Trophoblast cell (in vitro differentiated cells and primary cell): ENCODE measurements around the gene DLK2.

Experiments used
- DNase-seq, 2 donors: peaks; one replicate each; pipeline ENCODE4 v3.0.0-alpha.2; 2016
- H2AFZ ChIP-seq: 2 replicates; pipeline ENCODE4 v1.6.1; 2013; ENCODE audit warnings: low read length, moderate library complexity, mild to moderate bottlenecking; ENCODE audit not compliant: insufficient read depth, poor library complexity
- H2AK5ac ChIP-seq: 2 replicates; pipeline ENCODE4 v1.6.1; 2013; ENCODE audit warnings: mild to moderate bottlenecking, low read length
- H2BK120ac ChIP-seq: 2 replicates; pipeline ENCODE4 v1.6.1; 2013; ENCODE audit warnings: low read length, mild to moderate bottlenecking, moderate library complexity; ENCODE audit not compliant: insufficient read depth, poor library complexity
- H2BK12ac ChIP-seq: 2 replicates; pipeline ENCODE4 v1.6.1; 2013; ENCODE audit warnings: mild to moderate bottlenecking, low read length, moderate library complexity
- H2BK5ac ChIP-seq: 2 replicates; pipeline ENCODE4 v1.6.1; 2013; ENCODE audit warnings: low read length, low read depth, moderate library complexity, mild to moderate bottlenecking; ENCODE audit not compliant: poor library complexity
- H3K14ac ChIP-seq: 2 replicates; pipeline ENCODE4 v1.6.1; 2013; ENCODE audit warnings: mild to moderate bottlenecking, low read length
- H3K18ac ChIP-seq: 2 replicates; pipeline ENCODE4 v1.6.1; 2013; ENCODE audit warnings: mild to moderate bottlenecking, low read length
- H3K23ac ChIP-seq: 2 replicates; pipeline ENCODE4 v1.6.1; 2013; ENCODE audit warnings: low read length
- H3K27ac ChIP-seq: 2 replicates; pipeline ENCODE4 v1.5.1; 2013; ENCODE audit warnings: low read depth, mild to moderate bottlenecking, inconsistent platforms, low read length, moderate library complexity
- H3K27me3 ChIP-seq: 2 replicates; pipeline ENCODE4 v1.6.1; 2013; ENCODE audit warnings: inconsistent platforms, mild to moderate bottlenecking, low read length, moderate library complexity; ENCODE audit not compliant: insufficient read depth
- H3K36me3 ChIP-seq, 2 experiments: 1 replicate in 1 of 2; 2 replicates in 1 of 2; pipeline ENCODE4 v1.6.1; 2013; ENCODE audit warnings: low read length in 2 of 2, mild to moderate bottlenecking in 2 of 2, moderate library complexity in 1 of 2; ENCODE audit not compliant: insufficient read depth in 2 of 2, control insufficient read depth in 1 of 2
- H3K4ac ChIP-seq: 2 replicates; pipeline ENCODE4 v1.6.1; 2013; ENCODE audit warnings: low read depth, mild to moderate bottlenecking, low read length, moderate library complexity
- H3K4me1 ChIP-seq, 2 experiments: 1 replicate in 1 of 2; 2 replicates in 1 of 2; pipeline ENCODE4 v1.6.1; 2013; ENCODE audit warnings: low read length in 2 of 2, mild to moderate bottlenecking in 2 of 2, moderate library complexity in 1 of 2; ENCODE audit not compliant: insufficient read depth in 2 of 2, control insufficient read depth in 1 of 2
- H3K4me2 ChIP-seq: 2 replicates; pipeline ENCODE4 v1.6.1; 2013; ENCODE audit warnings: inconsistent platforms, mild to moderate bottlenecking, low read length, moderate library complexity
- H3K4me3 ChIP-seq: 2 replicates; pipeline ENCODE4 v1.5.1; 2013; ENCODE audit warnings: mild to moderate bottlenecking, low read depth, low read length, inconsistent platforms
- H3K79me1 ChIP-seq: one replicate; pipeline ENCODE4 v1.6.1; 2013; ENCODE audit warnings: low read length
- H3K79me2 ChIP-seq: 2 replicates; pipeline ENCODE4 v1.6.1; 2013; ENCODE audit warnings: low read length, mild to moderate bottlenecking; ENCODE audit not compliant: control insufficient read depth, insufficient read depth, poor library complexity
- H3K9ac ChIP-seq: 2 replicates; pipeline ENCODE4 v1.6.1; 2013; ENCODE audit warnings: mild to moderate bottlenecking, low read length
- H3K9me3 ChIP-seq: 2 replicates; pipeline ENCODE4 v1.6.1; 2013; ENCODE audit warnings: low read depth, mild to moderate bottlenecking, control low read depth, inconsistent platforms, low read length; ENCODE audit not compliant: insufficient read depth
- H4K12ac ChIP-seq: 2 replicates; pipeline ENCODE4 v1.6.1; 2013; ENCODE audit warnings: low read depth, mild to moderate bottlenecking, low read length, moderate library complexity
- H4K8ac ChIP-seq: 2 replicates; pipeline ENCODE4 v1.6.1; 2013; ENCODE audit warnings: low read depth, mild to moderate bottlenecking, low read length, moderate library complexity
- H4K91ac ChIP-seq: one replicate; pipeline ENCODE4 v1.6.1; 2013; ENCODE audit warnings: low read depth, mild to moderate bottlenecking, low read length, moderate library complexity
- WGBS: extraction: QIAGEN DNeasy Blood & Tissue Kit; methylation state at CpG from one replicate; pipeline ENCODE4 v1.1.7; 2013; ENCODE audit warnings: missing lambda C conversion rate; ENCODE audit not compliant: insufficient read length, insufficient coverage; ENCODE audit errors: extremely low coverage; 5-methylcytosine and 5-hydroxymethylcytosine counted together

Gene DLK2

DNA sequence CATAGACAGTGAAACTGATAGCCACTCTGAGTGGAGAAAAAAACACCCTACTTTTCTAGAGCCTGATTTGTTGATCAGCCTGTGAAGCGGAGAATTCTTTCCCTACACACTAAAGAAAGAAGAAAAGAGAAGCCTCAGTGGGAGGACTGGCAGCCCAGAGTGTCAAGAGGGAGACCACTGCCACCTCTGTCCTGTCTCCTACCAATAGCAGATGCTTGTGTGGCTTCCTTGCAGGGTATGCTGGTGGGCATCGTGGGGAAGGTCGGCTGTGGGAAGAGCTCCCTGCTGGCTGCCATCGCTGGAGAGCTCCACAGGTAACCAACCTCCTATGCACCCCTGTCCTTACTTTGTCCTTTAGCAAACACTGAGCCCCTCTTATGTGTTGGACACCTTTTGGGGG, 17.6 kb downstream of the DLK2 start:
- H3K4me3 ChIP-seq: no peak overlapping the region
- WGBS: no CpG with 5 or more reads among the region's 4 CpGs
- no peak overlapping the region for H3K23ac ChIP-seq
- H3K4ac ChIP-seq: no peak overlapping the region
- DNase-seq: no peak
- no peaks in the 10 kb centered on the region for H3K79me1 ChIP-seq
- no peaks in the 10 kb centered on the region for H3K27me3 ChIP-seq
- H3K36me3 ChIP-seq: peaks cover 31 to 50% of the 10 kb centered on the region in 2 experiments
- no peak overlapping the region for H4K8ac ChIP-seq
- H3K18ac ChIP-seq: no peak overlapping the region
- no peak overlapping the region for H2BK5ac ChIP-seq
- no peaks in the 10 kb centered on the region for H3K4me1 ChIP-seq
- no peak overlapping the region for H2AK5ac ChIP-seq
- H2BK12ac ChIP-seq: no peak overlapping the region
- H2BK120ac ChIP-seq: no peak overlapping the region
- no peak overlapping the region for H3K9ac ChIP-seq
- no peak overlapping the region for H3K14ac ChIP-seq
- no peak overlapping the region for H3K4me2 ChIP-seq
- H2AFZ ChIP-seq: no peak overlapping the region
- no peak overlapping the region for H4K91ac ChIP-seq
- H3K9me3 ChIP-seq: no peaks in the 10 kb centered on the region
- H3K27ac ChIP-seq: no peak overlapping the region
- no peak overlapping the region for H4K12ac ChIP-seq
- no peaks in the 10 kb centered on the region for H3K79me2 ChIP-seq

DNA sequence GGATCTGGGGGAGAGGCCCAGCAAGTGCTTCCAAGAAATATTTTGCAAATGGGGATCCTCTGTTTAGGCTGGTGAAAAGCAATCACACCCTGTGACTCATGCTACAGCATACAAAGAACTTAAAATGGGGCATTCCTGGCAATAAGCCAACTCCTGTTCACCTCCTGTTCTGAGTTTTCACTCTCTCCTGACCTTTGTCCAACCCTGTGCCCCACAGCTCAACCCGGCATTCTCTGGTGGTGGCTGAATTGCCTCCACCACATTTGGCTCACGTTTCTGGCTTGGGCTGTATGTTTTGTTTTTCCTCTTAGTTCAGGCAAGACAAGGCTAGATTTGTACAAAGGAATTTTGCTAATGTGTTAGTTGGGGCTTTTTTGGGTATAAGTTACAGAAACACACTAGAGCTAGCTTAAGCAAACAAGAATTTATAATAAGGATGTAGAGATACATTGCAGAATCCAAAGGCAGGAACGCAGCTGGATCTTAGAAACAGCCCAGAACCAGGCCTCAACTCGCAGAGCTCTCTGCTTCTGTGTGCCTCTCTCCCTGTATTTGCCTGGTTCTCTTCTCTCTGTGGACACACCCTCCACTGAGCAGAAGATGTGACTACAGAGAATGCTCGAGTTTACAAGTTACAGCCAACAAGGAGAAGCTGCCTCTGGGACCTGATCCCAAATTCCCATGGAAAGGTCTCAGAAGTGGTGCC, 18.6 kb downstream of the DLK2 start:
- no peak overlapping the region for H2BK120ac ChIP-seq
- H4K8ac ChIP-seq: no peak overlapping the region
- H3K9me3 ChIP-seq: no peaks in the 10 kb centered on the region
- no peak overlapping the region for H2AK5ac ChIP-seq
- no peak overlapping the region for H4K91ac ChIP-seq
- no peaks in the 10 kb centered on the region for H3K79me2 ChIP-seq
- H3K23ac ChIP-seq: no peak overlapping the region
- peaks cover 38 to 54% of the 10 kb centered on the region in 2 experiments for H3K36me3 ChIP-seq
- no peak overlapping the region for H3K9ac ChIP-seq
- no peak overlapping the region for H3K4me2 ChIP-seq
- no peak overlapping the region for H4K12ac ChIP-seq
- no peak overlapping the region for H2BK5ac ChIP-seq
- no peak overlapping the region for H3K4me3 ChIP-seq
- no peak overlapping the region for H2BK12ac ChIP-seq
- no peaks in the 10 kb centered on the region for H3K79me1 ChIP-seq
- no peaks in the 10 kb centered on the region for H3K27me3 ChIP-seq
- H3K4me1 ChIP-seq: no peaks in the 10 kb centered on the region
- H2AFZ ChIP-seq: no peak overlapping the region
- H3K18ac ChIP-seq: no peak overlapping the region
- no peak overlapping the region for H3K27ac ChIP-seq
- H3K4ac ChIP-seq: no peak overlapping the region
- H3K14ac ChIP-seq: no peak overlapping the region
- no peak for DNase-seq
- WGBS: no CpG with 5 or more reads among the region's 5 CpGs

DNA sequence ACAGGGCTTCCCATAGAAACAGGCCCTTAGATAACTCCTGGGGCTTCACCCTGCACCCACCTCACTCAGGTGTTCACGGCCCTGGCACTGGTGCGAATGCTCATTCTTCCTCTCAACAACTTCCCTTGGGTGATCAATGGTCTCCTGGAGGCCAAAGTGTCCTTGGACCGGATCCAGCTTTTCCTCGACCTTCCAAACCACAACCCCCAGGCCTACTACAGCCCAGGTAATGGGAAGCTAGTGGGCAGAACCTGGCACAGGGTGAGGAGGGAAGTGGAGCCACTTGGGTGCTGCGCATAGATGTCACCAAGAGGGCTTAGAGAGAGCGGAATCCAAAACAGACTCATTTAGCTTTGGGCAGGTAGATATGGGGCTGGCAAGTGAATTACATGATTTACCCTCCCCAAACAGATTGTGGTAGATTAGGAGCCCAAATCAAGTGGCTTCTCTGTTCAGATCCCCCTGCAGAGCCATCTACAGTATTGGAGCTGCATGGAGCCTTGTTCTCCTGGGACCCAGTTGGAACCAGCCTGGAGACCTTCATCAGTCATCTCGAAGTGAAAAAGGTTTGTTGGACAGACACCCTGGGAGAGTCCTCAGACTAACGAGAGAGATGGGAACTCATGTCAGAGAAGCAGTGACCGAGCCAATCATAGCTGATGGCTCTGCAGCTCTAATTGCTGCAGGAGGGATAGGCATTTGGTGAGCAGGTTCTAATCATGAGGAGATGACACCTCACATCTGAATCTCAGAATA, 19.5 kb downstream of the DLK2 start:
- H3K27ac ChIP-seq: no peak overlapping the region
- H3K27me3 ChIP-seq: no peaks in the 10 kb centered on the region
- H4K8ac ChIP-seq: no peak overlapping the region
- H3K4me1 ChIP-seq: no peaks in the 10 kb centered on the region
- no peaks in the 10 kb centered on the region for H3K9me3 ChIP-seq
- H3K4me2 ChIP-seq: no peak overlapping the region
- H3K9ac ChIP-seq: no peak overlapping the region
- no peak overlapping the region for H2BK12ac ChIP-seq
- DNase-seq: no peak
- H3K36me3 ChIP-seq: peaks cover 36 to 51% of the 10 kb centered on the region in 2 experiments
- H4K91ac ChIP-seq: no peak overlapping the region
- H4K12ac ChIP-seq: no peak overlapping the region
- H3K14ac ChIP-seq: no peak overlapping the region
- no peak overlapping the region for H3K4ac ChIP-seq
- no peak overlapping the region for H3K23ac ChIP-seq
- no peak overlapping the region for H2BK120ac ChIP-seq
- H3K18ac ChIP-seq: no peak overlapping the region
- no peak overlapping the region for H3K4me3 ChIP-seq
- H3K79me2 ChIP-seq: no peaks in the 10 kb centered on the region
- no peak overlapping the region for H2AFZ ChIP-seq
- no peaks in the 10 kb centered on the region for H3K79me1 ChIP-seq
- H2BK5ac ChIP-seq: no peak overlapping the region
- WGBS: no CpG with 5 or more reads among the region's 9 CpGs
- no peak overlapping the region for H2AK5ac ChIP-seq

DNA sequence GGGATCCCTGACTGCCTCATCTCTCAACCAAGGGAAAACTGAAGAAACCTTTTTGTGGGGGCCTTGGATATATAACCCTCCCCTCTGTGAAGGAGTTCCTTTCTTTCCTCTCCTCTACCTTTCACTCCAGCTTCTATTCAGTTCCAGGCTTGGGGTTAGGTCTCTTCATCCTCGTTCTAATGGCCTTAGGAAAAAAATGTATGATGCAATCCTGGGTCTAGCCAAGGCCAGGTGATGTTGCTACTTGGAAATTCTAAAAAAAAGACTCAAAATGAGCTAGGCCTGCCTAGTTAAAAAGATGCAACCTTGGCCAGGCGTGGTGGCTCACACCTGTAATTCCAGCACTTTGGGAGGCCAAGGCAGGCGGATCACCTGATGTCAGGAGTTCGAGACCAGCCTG, 20.4 kb downstream of the DLK2 start:
- no CpG with 5 or more reads among the region's 4 CpGs for WGBS
- H4K91ac ChIP-seq: no peak overlapping the region
- H3K79me2 ChIP-seq: no peaks in the 10 kb centered on the region
- H3K18ac ChIP-seq: no peak overlapping the region
- no peak overlapping the region for H3K4ac ChIP-seq
- H4K8ac ChIP-seq: no peak overlapping the region
- no peak overlapping the region for H2BK5ac ChIP-seq
- H2BK12ac ChIP-seq: no peak overlapping the region
- H3K9me3 ChIP-seq: no peaks in the 10 kb centered on the region
- no peak overlapping the region for H3K27ac ChIP-seq
- no peak overlapping the region for H3K4me3 ChIP-seq
- no peaks in the 10 kb centered on the region for H3K79me1 ChIP-seq
- no peak overlapping the region for H4K12ac ChIP-seq
- peaks cover 31 to 46% of the 10 kb centered on the region in 2 experiments for H3K36me3 ChIP-seq
- DNase-seq: no peak
- H3K14ac ChIP-seq: no peak overlapping the region
- no peak overlapping the region for H2BK120ac ChIP-seq
- H3K27me3 ChIP-seq: no peaks in the 10 kb centered on the region
- no peak overlapping the region for H3K23ac ChIP-seq
- no peaks in the 10 kb centered on the region for H3K4me1 ChIP-seq
- H2AFZ ChIP-seq: no peak overlapping the region
- H3K4me2 ChIP-seq: no peak overlapping the region
- no peak overlapping the region for H2AK5ac ChIP-seq
- H3K9ac ChIP-seq: no peak overlapping the region
